OCI-LY1 (cell line): ENCODE data around the gene SVOP.

Experiments
- H2AFZ ChIP-seq: fragments of 200-600 bp; sonication (generic), shearing (Covaris generic); 2 replicates; pipeline ENCODE4 v1.6.0; 2014; ENCODE audit warnings: antibody characterized with exemption, mild to moderate bottlenecking, low read length
- H3F3A ChIP-seq: fragments of 200-600 bp; sonication (generic), shearing (Covaris generic); 2 replicates; pipeline ENCODE4 v1.6.0; 2014; ENCODE audit warnings: mild to moderate bottlenecking, antibody characterized with exemption, low read length, moderate library complexity; ENCODE audit not compliant: insufficient read depth
- H3K27ac ChIP-seq: fragments of 200-600 bp; sonication (generic); 2 replicates; pipeline ENCODE4 v1.5.1; 2014; ENCODE audit warnings: low read length, mixed run types, mild to moderate bottlenecking, low read depth; ENCODE audit not compliant: poor library complexity, severe bottlenecking
- H3K27me3 ChIP-seq: fragments of 200-600 bp; sonication (generic); 2 replicates; pipeline ENCODE4 v1.6.0; 2014; ENCODE audit warnings: antibody characterized with exemption, mild to moderate bottlenecking, low read length, moderate library complexity; ENCODE audit not compliant: insufficient read depth
- H3K36me3 ChIP-seq: fragments of 200-600 bp; sonication (generic); 2 replicates; pipeline ENCODE4 v1.6.1; 2014; ENCODE audit warnings: mild to moderate bottlenecking, antibody characterized with exemption, low read length, moderate library complexity, mixed read lengths; ENCODE audit not compliant: insufficient read depth
- H3K4me1 ChIP-seq: fragments of 200-600 bp; sonication (generic); 2 replicates; pipeline ENCODE4 v1.5.1; 2014; ENCODE audit warnings: mild to moderate bottlenecking, low read length, moderate library complexity; ENCODE audit not compliant: insufficient read depth, severe bottlenecking
- H3K4me2 ChIP-seq: fragments of 200-600 bp; sonication (generic), shearing (Covaris generic); 2 replicates; pipeline ENCODE4 v1.6.1; 2014; ENCODE audit warnings: low read length
- H3K4me3 ChIP-seq: fragments of 200-600 bp; sonication (generic); 2 replicates; pipeline ENCODE4 v1.5.1; 2014; ENCODE audit warnings: low read length, low read depth, mild to moderate bottlenecking, mixed read lengths; ENCODE audit not compliant: poor library complexity, severe bottlenecking
- H3K79me2 ChIP-seq: fragments of 200-600 bp; shearing (Covaris generic); 2 replicates; pipeline ENCODE4 v1.6.1; 2016; ENCODE audit warnings: mixed run types, low read length, mixed read lengths; ENCODE audit not compliant: insufficient read depth
- H3K9ac ChIP-seq: fragments of 200-600 bp; sonication (generic), shearing (Covaris generic); 2 replicates; pipeline ENCODE4 v1.6.1; 2014; ENCODE audit warnings: mild to moderate bottlenecking, low read length, mixed read lengths
- H3K9me2 ChIP-seq: fragments of 200-600 bp; sonication (generic), shearing (Covaris generic); 2 replicates; pipeline ENCODE4 v1.6.1; 2014; ENCODE audit warnings: low read depth, mild to moderate bottlenecking, low read length, mixed read lengths
- H3K9me3 ChIP-seq: fragments of 200-600 bp; shearing (Covaris generic); 2 replicates; pipeline ENCODE4 v1.6.1; 2014; ENCODE audit warnings: low read length, mixed read lengths
- H4K20me1 ChIP-seq: fragments of 200-600 bp; sonication (generic), shearing (Covaris generic); 2 replicates; pipeline ENCODE4 v1.6.0; 2016; ENCODE audit warnings: mild to moderate bottlenecking, low read length; ENCODE audit not compliant: insufficient read depth
- CTCF ChIP-seq: fragments of 200-600 bp; sonication (generic), shearing (Covaris generic); IDR thresholded peaks from 2 replicates; pipeline ENCODE4 v1.5.1; 2017; ENCODE audit warnings: mild to moderate bottlenecking, antibody characterized with exemption, low read length, moderate library complexity, mixed read lengths
- EZH2 ChIP-seq: fragments of 200-600 bp; sonication (generic), shearing (Covaris generic); IDR thresholded peaks from 2 replicates; pipeline ENCODE4 v1.8.0; 2017; ENCODE audit warnings: borderline replicate concordance, mixed run types, mild to moderate bottlenecking, antibody characterized with exemption, low read length, moderate library complexity, mixed read lengths

The SVOP gene

GRCh38 chr12:108972358-108972757, 48.5 kb downstream of the SVOP start:
- no peaks in the 10 kb centered on the region for H3K9me2 ChIP-seq
- no peaks in the 10 kb centered on the region for H3K27me3 ChIP-seq
- no peaks in the 10 kb centered on the region for H3K9me3 ChIP-seq
- H3K79me2 ChIP-seq, result no peaks in the 10 kb centered on the region
- no peaks in the 10 kb centered on the region for H3K36me3 ChIP-seq
- no peaks in the 10 kb centered on the region for H4K20me1 ChIP-seq
- H3K4me1 ChIP-seq, result no peaks in the 10 kb centered on the region
- no peak overlapping the region for H2AFZ ChIP-seq
- H3F3A ChIP-seq, result no peaks in the 10 kb centered on the region
- H3K4me2 ChIP-seq, result no peak overlapping the region
- H3K27ac ChIP-seq, result no peak overlapping the region
- H3K9ac ChIP-seq, result no peak overlapping the region
- H3K4me3 ChIP-seq, result no peak overlapping the region
- TF ChIP-seq EZH2 (no peak), CTCF (no peak)

GRCh38 chr12:108969622-108970021, 51.2 kb downstream of the SVOP start:
- Histone ChIP-seq H3K4me3 (no peak overlapping the region), H3K9ac (no peak overlapping the region), H3K27ac (no peak overlapping the region), H3K79me2 (no peaks in the 10 kb centered on the region), H3K27me3 (no peaks in the 10 kb centered on the region), H3F3A (no peaks in the 10 kb centered on the region), H3K4me1 (no peaks in the 10 kb centered on the region), H2AFZ (no peak overlapping the region), H4K20me1 (no peaks in the 10 kb centered on the region), H3K9me2 (no peaks in the 10 kb centered on the region), H3K9me3 (no peaks in the 10 kb centered on the region), H3K36me3 (no peaks in the 10 kb centered on the region), H3K4me2 (no peak overlapping the region)
- TF ChIP-seq EZH2 (no peak), CTCF (no peak)

- Histone ChIP-seq H4K20me1 (no peaks in the 10 kb centered on the region), H3K36me3 (no peaks in the 10 kb centered on the region), H3F3A (no peaks in the 10 kb centered on the region), H3K4me3 (no peak overlapping the region), H3K27me3 (no peaks in the 10 kb centered on the region), H3K9me3 (no peaks in the 10 kb centered on the region), H3K27ac (no peak overlapping the region), H3K9ac (no peak overlapping the region), H2AFZ (no peak overlapping the region), H3K4me1 (no peaks in the 10 kb centered on the region), H3K79me2 (no peaks in the 10 kb centered on the region), H3K4me2 (no peak overlapping the region), H3K9me2 (no peaks in the 10 kb centered on the region)
- TF ChIP-seq EZH2 (no peak), CTCF (peak; percentile 52)
Observed at GRCh38 chr12:108967869-108968540, 52.9 kb downstream of the SVOP start.
